Ishikawa (cell line): ENCODE data around the gene VIP.

ENCODE experiments used
- EP300 ChIP-seq: IDR thresholded peaks from 2 replicates; pipeline ENCODE4 v1.6.1; 2012; ENCODE audit warnings: borderline replicate concordance
- TEAD4 ChIP-seq: IDR thresholded peaks from 2 replicates; pipeline ENCODE4 v1.6.1; 2012

DNA sequence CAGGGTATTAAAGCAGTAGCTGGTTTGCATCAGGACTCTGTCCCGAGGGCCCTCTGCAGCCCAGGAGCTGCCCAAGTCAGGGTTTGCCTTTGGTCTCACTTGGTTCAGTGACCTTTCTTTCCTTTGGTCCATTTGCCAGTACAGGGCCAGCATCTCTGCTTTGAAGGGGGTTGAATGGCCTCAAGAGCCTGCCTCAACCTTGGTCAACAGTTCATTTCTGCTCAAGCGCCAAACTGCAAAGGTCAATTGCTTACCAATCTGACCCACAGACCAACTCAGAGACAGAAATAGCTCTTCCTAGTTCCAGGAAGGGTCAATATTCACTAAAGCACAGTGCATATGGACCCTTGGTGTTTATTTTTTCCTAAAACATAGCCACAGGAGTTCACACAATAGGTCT lies 19.4 kb downstream of the VIP start:
- TF ChIP-seq EP300 (no peak), TEAD4 (no peak)
